ENCODE measurements around the gene GZF1. TPM values are rescaled to one million over a fixed set of nuclear protein-coding genes. Genes with fewer than 3 reads are reported as not detected.

GZF1 gene
- total and polyA plus RNA-seq, 12 donors = 8.6 to 42.7 (median 27.1) TPM

- Histone ChIP-seq H3K9me3 (no peaks in the 10 kb centered on the region), H3K27ac (peak overlapping the region; percentile 85 to 100 (median 100)), H3K27me3 (no peaks in the 10 kb centered on the region), H3K36me3 (peaks cover 0 to 35% (median 12%) of the 10 kb centered on the region in 9 donors), H3K4me1 (peaks cover 11 to 81% (median 58%) of the 10 kb centered on the region in 9 donors), H3K4me3 (peak overlapping the region; percentile 64 to 93 (median 87))
- no peak for TF ChIP-seq CTCF (IDR thresholded peaks at IDR 0.05)
- 2% methylated on average over 50 of the region's 50 CpGs for WGBS, 2 donors
- intact Hi-C loops (cut with DNase I) = loop anchor here in 7 of 10 donors (5.0 to 10.0 kb wide), 5 partner anchors 52 to 272 kb away; partner anchors contain the start of genes NAPB (in 4 of the 7), CST3 (in 2 of the 7) and CST9 (in 1 of the 7)
- ATAC-seq (peak in 7 of 8 donors; percentile 0 to 19 (median 2)), DNase-seq (peak in 1 of 2 donors; percentile 34)
Observed at GRCh38 chr20:23362392-23363256, 642 bp downstream of the GZF1 start.

- 50 to 66% methylated on average over 4 of the region's 4 CpGs for WGBS, 2 donors
- Histone ChIP-seq H3K4me3 (peak overlapping the region in 9 of 10 donors; percentile 70 to 93 (median 88)), H3K4me1 (peaks cover 11 to 87% (median 62%) of the 10 kb centered on the region in 9 donors), H3K27ac (peak overlapping the region; percentile 85 to 100 (median 100)), H3K9me3 (no peaks in the 10 kb centered on the region), H3K36me3 (peaks cover 0 to 42% (median 12%) of the 10 kb centered on the region in 9 donors), H3K27me3 (no peaks in the 10 kb centered on the region)
- peak in 7 of 8 donors; percentile 8 to 55 (median 33) for ATAC-seq
- TF ChIP-seq CTCF (IDR thresholded peaks at IDR 0.05) = no peak
- intact Hi-C loops (cut with DNase I) = loop anchor here in 7 of 10 donors (5.0 to 10.0 kb wide), 5 partner anchors 52 to 272 kb away; partner anchors contain the start of genes NAPB (in 4 of the 7), CST3 (in 2 of the 7) and CST9 (in 1 of the 7)
- peak; percentile 68 to 76 for DNase-seq
Observed at GRCh38 chr20:23363257-23363649, 1.3 kb downstream of the GZF1 start.

GRCh38 chr20:23365390-23366165, 3.6 kb downstream of the GZF1 start:
- WGBS, 2 donors = 95% methylated on average over 63 to 65 of the region's 65 CpGs
- intact Hi-C loops (cut with DNase I) = loop anchor here in 6 of 10 donors (5.0 to 10.0 kb wide), 5 partner anchors 42 to 269 kb away; partner anchors contain the start of genes CST3 (in 2 of the 6) and CST9 (in 1 of the 6)
- H3K4me1 ChIP-seq = peaks cover 11 to 74% (median 50%) of the 10 kb centered on the region in 9 donors
- no peaks in the 10 kb centered on the region for H3K9me3 ChIP-seq
- H3K4me3 ChIP-seq = no peak overlapping the region
- H3K27ac ChIP-seq = peak overlapping the region in 2 of 10 donors; percentile 43 to 75
- DNase-seq (no peak), ATAC-seq (no peak)
- no peak for TF ChIP-seq CTCF (IDR thresholded peaks at IDR 0.05)
- peaks cover 0 to 65% (median 26%) of the 10 kb centered on the region in 9 donors for H3K36me3 ChIP-seq
- no peaks in the 10 kb centered on the region for H3K27me3 ChIP-seq
